Activated CD4-positive, alpha-beta memory T cell treated with anti-CD3 and anti-CD28 coated beads, Interleukin-2, amount 10 ng/mL, durations not matched to agents 7 days and 5 days (primary cell): ENCODE data around the gene TYRO3. TPM values are rescaled to one million over a fixed set of nuclear protein-coding genes. Genes with fewer than 3 reads are reported as not detected.

ENCODE experiments used
- CTCF ChIA-PET: fragments of 350-600 bp; sonication (Branson Sonifier 250); formaldehyde crosslinking; loops from one replicate; lab custom pipeline; 2021; ENCODE audit warnings: antibody characterized with exemption, inconsistent platforms; lab: Charles Lee
- POLR2A ChIA-PET: fragments of 350-600 bp; sonication (Branson Sonifier 250); formaldehyde crosslinking; loops from one replicate; lab custom pipeline; 2021; ENCODE audit warnings: antibody characterized with exemption; lab: Charles Lee
- DNase-seq: peaks from one replicate; pipeline ENCODE4 v3.0.0-alpha.2; 2020
- H3K27ac Mint-ChIP-seq: one replicate; pipeline ENCODE4 v1.8.0; 2021; ENCODE audit warnings: mild to moderate bottlenecking, mixed read lengths
- H3K27me3 Mint-ChIP-seq: one replicate; pipeline ENCODE4 v1.8.0; 2021; ENCODE audit warnings: mixed read lengths
- H3K36me3 Mint-ChIP-seq: one replicate; pipeline ENCODE4 v1.8.0; 2021; ENCODE audit warnings: low read depth, mixed read lengths
- H3K4me1 Mint-ChIP-seq: one replicate; pipeline ENCODE4 v1.8.0; 2021; ENCODE audit warnings: mixed read lengths
- H3K4me3 Mint-ChIP-seq: one replicate; pipeline ENCODE4 v1.8.0; 2021; ENCODE audit warnings: mild to moderate bottlenecking, mixed read lengths
- H3K9me3 Mint-ChIP-seq: one replicate; pipeline ENCODE4 v1.8.0; 2021; ENCODE audit warnings: mixed read lengths
- total RNA-seq, 2 experiments: library from RNA; stranded (reverse); gene quantifications; one replicate each; pipeline ENCODE4 v1.2.3, GENCODE V29; 2021

Gene TYRO3
- total RNA-seq, 2 experiments from 2014 or later, result 0.98 to 1.9 TPM

- Mint-ChIP-seq H3K27me3 (no peaks in the 10 kb centered on the region), H3K36me3 (no peaks in the 10 kb centered on the region), H3K4me3 (no peak overlapping the region), H3K9me3 (no peaks in the 10 kb centered on the region), H3K27ac (no peak overlapping the region), H3K4me1 (peaks cover 7% of the 10 kb centered on the region)
- ChIA-PET CTCF (no interaction called here), POLR2A (no interaction called here)
- DNase-seq, result no peak
Observed at GRCh38 chr15:41629883-41630282, 70.9 kb downstream of the TYRO3 start.

GRCh38 chr15:41630616-41631217 is 71.7 kb downstream of the TYRO3 start:
- POLR2A ChIA-PET, result no interaction called here
- Mint-ChIP-seq H3K4me1 (peaks cover 7% of the 10 kb centered on the region), H3K27ac (no peak overlapping the region), H3K27me3 (no peaks in the 10 kb centered on the region), H3K36me3 (no peaks in the 10 kb centered on the region), H3K4me3 (no peak overlapping the region), H3K9me3 (no peaks in the 10 kb centered on the region)
- DNase-seq, result no peak
- CTCF ChIA-PET, result no interaction called here

GRCh38 chr15:41631880-41632470 is 73.0 kb downstream of the TYRO3 start:
- H3K36me3 Mint-ChIP-seq, result no peaks in the 10 kb centered on the region
- no peak overlapping the region for H3K27ac Mint-ChIP-seq
- no peaks in the 10 kb centered on the region for H3K9me3 Mint-ChIP-seq
- DNase-seq, result no peak
- no peaks in the 10 kb centered on the region for H3K27me3 Mint-ChIP-seq
- ChIA-PET POLR2A (no interaction called here), CTCF (no interaction called here)
- peaks cover 7% of the 10 kb centered on the region for H3K4me1 Mint-ChIP-seq
- H3K4me3 Mint-ChIP-seq, result no peak overlapping the region

Other genes starting within 250 kb of the TYRO3 start
- 10 to 100 TPM; 15.2 to 15.4 TPM for gene OIP5, start 226.6 kb upstream of the TYRO3 start, total RNA-seq
- 100 to 1,000 TPM; 243 to 251 TPM for gene NUSAP1, start 226.3 kb upstream of the TYRO3 start, total RNA-seq
- 10 to 100 TPM; 15.7 to 17.9 TPM for gene NDUFAF1, start 156.7 kb upstream of the TYRO3 start, total RNA-seq
- gene RTF1, start 142.1 kb upstream of the TYRO3 start, total RNA-seq, result 10 to 100 TPM; 33.9 to 37.1 TPM
- gene ITPKA, start 65.3 kb upstream of the TYRO3 start, total RNA-seq, result under 1 TPM; 0.30 to 0.48 TPM
- gene LTK, start 45.4 kb upstream of the TYRO3 start, total RNA-seq, result 1 to 10 TPM; 5.2 to 5.5 TPM
- 10 to 100 TPM; 33.9 to 35.1 TPM for gene RPAP1, start 15.0 kb upstream of the TYRO3 start, total RNA-seq
- 10 to 100 TPM; 28.2 to 30.3 TPM for gene MGA, start 101.2 kb downstream of the TYRO3 start, total RNA-seq
- gene MAPKBP1, start 215.3 kb downstream of the TYRO3 start, total RNA-seq, result 10 to 100 TPM; 28.9 to 31.6 TPM